HG03571 (cell line): ENCODE results near the gene MED12.

ENCODE experiments used
- ATAC-seq: cut with Tn5 transposase; IDR thresholded peaks from one replicate; pipeline ENCODE4 v1.9.1; 2021; ENCODE audit not compliant: unreplicated experiment

The MED12 gene

GRCh38 chrX:71107245-71107644 is 11.2 kb upstream of the MED12 start:
- no peak for ATAC-seq

GRCh38 chrX:71107762-71108360 is 10.5 kb upstream of the MED12 start:
- no peak for ATAC-seq

GRCh38 chrX:71109051-71109450 is 9.3 kb upstream of the MED12 start:
- no peak for ATAC-seq

- ATAC-seq: peak; percentile 94
Measured at GRCh38 chrX:71111141-71111843, 7.1 kb upstream of the MED12 start, which contains the start of gene IL2RG. IL2RG (minus strand) TSS chrX:71111577; CDS start chrX:71111539, 38 bp downstream.

- peak; percentile 24 for ATAC-seq
Measured at GRCh38 chrX:71111921-71112431, 6.4 kb upstream of the MED12 start.

- no peak for ATAC-seq
Measured at GRCh38 chrX:71117358-71117757, 1.0 kb upstream of the MED12 start.

GRCh38 chrX:71118985-71119535 is 664 bp downstream of the MED12 start:
- ATAC-seq: no peak

GRCh38 chrX:71128166-71128833 is 9.9 kb downstream of the MED12 start:
- ATAC-seq: no peak

GRCh38 chrX:71128915-71129765 is 10.7 kb downstream of the MED12 start:
- peak; percentile 61 for ATAC-seq

- ATAC-seq: no peak
Measured at GRCh38 chrX:71131510-71131909, 13.1 kb downstream of the MED12 start.

- ATAC-seq: no peak
Measured at GRCh38 chrX:71140440-71140839, 22.0 kb downstream of the MED12 start.

- ATAC-seq: no peak
Measured at GRCh38 chrX:71143508-71143907, 25.1 kb downstream of the MED12 start.

GRCh38 chrX:71144651-71145050 is 26.3 kb downstream of the MED12 start, which contains the start of gene NLGN3:
NLGN3 (plus strand) TSS chrX:71144841; CDS start chrX:71147750, 2,909 bp downstream.
- ATAC-seq: no peak

- no peak for ATAC-seq
Measured at GRCh38 chrX:71147496-71148277, 29.3 kb downstream of the MED12 start.

GRCh38 chrX:71148278-71148663 is 29.9 kb downstream of the MED12 start:
- ATAC-seq: no peak

GRCh38 chrX:71151366-71151765 is 33.0 kb downstream of the MED12 start:
- ATAC-seq: no peak

GRCh38 chrX:71154196-71154595 is 35.8 kb downstream of the MED12 start:
- ATAC-seq: no peak

- no peak for ATAC-seq
Measured at GRCh38 chrX:71154641-71155040, 36.2 kb downstream of the MED12 start.

- ATAC-seq: no peak
Measured at GRCh38 chrX:71158603-71159002, 40.2 kb downstream of the MED12 start.

GRCh38 chrX:71159335-71159734 is 40.9 kb downstream of the MED12 start:
- ATAC-seq: no peak
